Parathyroid adenoma (tissue), 2 donors: Measurements from ENCODE around the gene SLC8A1.

Source experiments
- H2AFZ ChIP-seq: fragments of 300-600 bp; sonication (generic); one replicate; pipeline ENCODE4 v1.7.0; 2017; ENCODE audit warnings: antibody characterized with exemption, mild to moderate bottlenecking
- H3K27ac ChIP-seq: fragments of 300-600 bp; sonication (generic); one replicate; pipeline ENCODE4 v1.7.0; 2017
- H3K27me3 ChIP-seq: fragments of 300-600 bp; sonication (generic); one replicate; pipeline ENCODE4 v1.7.0; 2017; ENCODE audit warnings: low read length; ENCODE audit not compliant: control insufficient read depth, insufficient read depth
- H3K36me3 ChIP-seq: fragments of 300-600 bp; sonication (generic); one replicate; pipeline ENCODE4 v1.7.0; 2017; ENCODE audit warnings: low read length; ENCODE audit not compliant: control insufficient read depth, insufficient read depth
- H3K4me1 ChIP-seq: fragments of 300-600 bp; sonication (generic); one replicate; pipeline ENCODE4 v1.7.0; 2017; ENCODE audit warnings: control low read depth
- H3K4me2 ChIP-seq: fragments of 300-600 bp; sonication (generic); one replicate; pipeline ENCODE4 v1.7.0; 2017; ENCODE audit warnings: low read length
- H3K4me3 ChIP-seq: fragments of 300-600 bp; sonication (generic); one replicate; pipeline ENCODE4 v1.7.0; 2017; ENCODE audit warnings: low read depth, low read length
- H3K79me2 ChIP-seq: fragments of 300-600 bp; sonication (generic); one replicate; pipeline ENCODE4 v1.7.0; 2017; ENCODE audit warnings: control low read depth
- H3K9ac ChIP-seq: fragments of 300-600 bp; sonication (generic); one replicate; pipeline ENCODE4 v1.7.0; 2017; ENCODE audit warnings: mild to moderate bottlenecking
- H3K9me3 ChIP-seq: fragments of 300-600 bp; sonication (generic); one replicate; pipeline ENCODE4 v1.7.0; 2017; ENCODE audit warnings: low read length; ENCODE audit not compliant: control insufficient read depth
- TF ChIP-seq, protein P1 (sequence below): fragments of 300-600 bp; sonication (generic); IDR thresholded peaks from one replicate; pipeline ENCODE4 v1.7.0; 2017; ENCODE audit warnings: antibody characterized with exemption, mild to moderate bottlenecking
- donor health status: primary hyperparathyroidism.

The SLC8A1 gene

DNA sequence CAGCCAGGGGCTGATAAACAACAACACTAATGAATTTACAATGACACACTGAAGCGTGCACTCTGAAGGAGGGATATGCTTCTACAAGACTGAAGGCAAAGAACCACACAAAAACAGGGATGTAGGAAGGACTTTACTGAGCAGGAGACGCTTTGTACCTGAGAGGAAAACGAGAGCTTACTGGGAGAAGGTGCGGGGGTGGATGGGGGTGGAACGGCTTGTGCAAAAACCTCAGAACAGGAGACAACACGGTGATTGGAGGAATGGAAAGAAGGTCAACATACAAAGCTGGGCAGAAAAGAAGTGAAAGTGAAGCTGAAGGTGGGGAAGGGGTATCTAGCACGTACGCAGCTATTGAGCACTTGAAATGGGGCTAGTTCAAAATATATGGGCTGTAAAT is 93.1 kb downstream of the SLC8A1 start:
- TF ChIP-seq, protein P1, sequence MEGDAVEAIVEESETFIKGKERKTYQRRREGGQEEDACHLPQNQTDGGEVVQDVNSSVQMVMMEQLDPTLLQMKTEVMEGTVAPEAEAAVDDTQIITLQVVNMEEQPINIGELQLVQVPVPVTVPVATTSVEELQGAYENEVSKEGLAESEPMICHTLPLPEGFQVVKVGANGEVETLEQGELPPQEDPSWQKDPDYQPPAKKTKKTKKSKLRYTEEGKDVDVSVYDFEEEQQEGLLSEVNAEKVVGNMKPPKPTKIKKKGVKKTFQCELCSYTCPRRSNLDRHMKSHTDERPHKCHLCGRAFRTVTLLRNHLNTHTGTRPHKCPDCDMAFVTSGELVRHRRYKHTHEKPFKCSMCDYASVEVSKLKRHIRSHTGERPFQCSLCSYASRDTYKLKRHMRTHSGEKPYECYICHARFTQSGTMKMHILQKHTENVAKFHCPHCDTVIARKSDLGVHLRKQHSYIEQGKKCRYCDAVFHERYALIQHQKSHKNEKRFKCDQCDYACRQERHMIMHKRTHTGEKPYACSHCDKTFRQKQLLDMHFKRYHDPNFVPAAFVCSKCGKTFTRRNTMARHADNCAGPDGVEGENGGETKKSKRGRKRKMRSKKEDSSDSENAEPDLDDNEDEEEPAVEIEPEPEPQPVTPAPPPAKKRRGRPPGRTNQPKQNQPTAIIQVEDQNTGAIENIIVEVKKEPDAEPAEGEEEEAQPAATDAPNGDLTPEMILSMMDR: no peak
- Histone ChIP-seq H3K9ac (no peak overlapping the region), H3K79me2 (no peaks in the 10 kb centered on the region), H3K4me1 (no peaks in the 10 kb centered on the region), H3K27me3 (no peaks in the 10 kb centered on the region), H3K4me3 (no peak overlapping the region), H2AFZ (no peak overlapping the region), H3K9me3 (no peaks in the 10 kb centered on the region), H3K27ac (no peak overlapping the region), H3K36me3 (no peaks in the 10 kb centered on the region), H3K4me2 (no peak overlapping the region)

DNA sequence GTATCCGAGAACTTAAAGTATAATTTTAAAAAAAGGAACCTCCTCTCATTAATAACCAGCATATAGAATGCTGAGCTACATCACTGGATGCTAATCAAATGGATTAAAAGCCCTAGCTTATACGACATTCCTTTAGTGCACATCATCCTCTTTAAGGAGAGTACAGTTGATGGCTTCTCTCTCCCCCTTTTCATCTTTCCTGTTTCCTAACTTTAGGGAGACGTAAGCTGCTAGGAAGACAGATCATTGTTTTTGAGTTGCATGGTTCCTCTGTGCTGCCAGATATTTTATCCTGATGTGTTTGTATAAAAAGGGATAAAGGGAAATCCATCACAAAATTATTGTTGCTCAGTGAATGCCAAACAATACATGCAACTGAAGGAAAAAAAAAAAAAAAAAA is 94.2 kb downstream of the SLC8A1 start:
- Histone ChIP-seq H3K9ac (no peak overlapping the region), H3K9me3 (no peaks in the 10 kb centered on the region), H3K36me3 (no peaks in the 10 kb centered on the region), H2AFZ (no peak overlapping the region), H3K4me2 (no peak overlapping the region), H3K27me3 (no peaks in the 10 kb centered on the region), H3K4me1 (no peaks in the 10 kb centered on the region), H3K79me2 (no peaks in the 10 kb centered on the region), H3K27ac (no peak overlapping the region), H3K4me3 (no peak overlapping the region)
- TF ChIP-seq, protein P1: no peak

DNA sequence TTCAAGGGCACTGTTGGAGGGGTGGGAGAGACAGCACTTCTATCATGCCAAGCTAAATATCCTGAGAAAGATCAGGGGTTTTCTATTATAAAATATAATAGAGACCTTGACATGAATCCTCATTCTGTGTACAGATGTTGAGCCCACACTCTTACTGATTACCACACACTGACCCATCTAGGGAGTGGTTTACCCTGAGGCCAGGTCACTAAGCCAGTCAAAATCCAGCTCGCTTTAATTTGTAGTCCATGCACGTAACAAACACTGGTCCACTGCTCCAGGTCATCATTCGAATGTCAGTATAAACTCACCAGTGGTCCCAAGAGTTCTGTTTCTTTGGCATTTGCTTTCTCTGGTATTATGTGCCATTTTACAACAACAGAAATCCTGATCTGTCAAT is 96.4 kb downstream of the SLC8A1 start:
- H3K4me2 ChIP-seq: no peak overlapping the region
- no peak overlapping the region for H3K9ac ChIP-seq
- TF ChIP-seq, protein P1: no peak
- no peak overlapping the region for H2AFZ ChIP-seq
- H3K4me1 ChIP-seq: no peaks in the 10 kb centered on the region
- no peaks in the 10 kb centered on the region for H3K9me3 ChIP-seq
- H3K79me2 ChIP-seq: no peaks in the 10 kb centered on the region
- H3K36me3 ChIP-seq: no peaks in the 10 kb centered on the region
- no peaks in the 10 kb centered on the region for H3K27me3 ChIP-seq
- no peak overlapping the region for H3K4me3 ChIP-seq
- H3K27ac ChIP-seq: no peak overlapping the region

DNA sequence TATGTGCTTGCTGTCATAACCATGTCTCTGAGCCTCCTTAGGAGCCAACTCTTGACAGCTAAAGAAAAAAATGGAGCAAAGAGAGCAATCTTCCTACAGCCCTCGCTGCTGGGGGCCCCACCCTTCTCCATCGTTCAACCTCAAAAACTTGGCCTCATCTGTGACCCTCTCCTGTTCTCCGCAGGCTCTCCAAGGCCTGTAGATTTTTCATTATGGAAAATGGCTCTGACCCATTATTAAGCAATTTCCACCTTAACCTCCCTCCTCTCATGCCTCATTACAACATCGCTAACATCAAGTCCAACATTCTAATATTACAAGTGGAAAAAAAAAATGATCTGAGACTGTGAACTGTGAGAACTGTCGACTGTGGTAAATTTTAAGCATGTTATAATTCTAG is 98.7 kb downstream of the SLC8A1 start:
- H3K4me1 ChIP-seq: no peaks in the 10 kb centered on the region

DNA sequence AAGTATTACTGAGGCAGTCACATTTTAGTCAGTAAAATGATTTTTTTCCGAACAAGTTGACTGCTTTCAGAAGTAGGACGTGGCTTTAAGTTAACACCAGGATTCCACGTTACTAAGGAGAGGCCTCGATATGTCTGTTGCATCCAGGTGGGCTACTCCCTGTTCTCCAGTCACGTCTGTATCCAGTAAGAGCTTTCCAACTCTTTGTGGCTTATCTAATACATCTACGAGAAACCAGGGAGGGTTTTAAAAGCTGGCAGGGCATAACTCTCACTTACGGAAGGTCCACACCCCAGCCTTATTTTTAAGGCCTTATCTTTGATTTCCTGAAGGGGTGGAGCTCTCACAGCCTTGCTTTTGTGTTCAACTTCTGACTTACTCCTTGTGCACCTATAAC is 99.2 kb downstream of the SLC8A1 start:
- Histone ChIP-seq H3K27me3 (no peaks in the 10 kb centered on the region), H2AFZ (no peak overlapping the region), H3K4me3 (no peak overlapping the region), H3K27ac (no peak overlapping the region), H3K79me2 (no peaks in the 10 kb centered on the region), H3K4me2 (no peak overlapping the region), H3K9ac (no peak overlapping the region), H3K4me1 (no peaks in the 10 kb centered on the region), H3K9me3 (no peaks in the 10 kb centered on the region), H3K36me3 (no peaks in the 10 kb centered on the region)
- TF ChIP-seq, protein P1: no peak

More for the DNA sequence above, 98.7 kb downstream of the SLC8A1 start:
- Histone ChIP-seq H3K27me3 (no peaks in the 10 kb centered on the region), H3K4me2 (no peak overlapping the region), H3K9ac (no peak overlapping the region), H3K36me3 (no peaks in the 10 kb centered on the region), H3K4me3 (no peak overlapping the region), H2AFZ (no peak overlapping the region), H3K9me3 (no peaks in the 10 kb centered on the region), H3K79me2 (no peaks in the 10 kb centered on the region), H3K27ac (no peak overlapping the region)
- TF ChIP-seq, protein P1: no peak
